Hematopoietic multipotent progenitor cell treated with erythropoietin and hydrocortisone succinate and interleukin-3 and kit ligand, for 8 days (in vitro differentiated cells): ENCODE results near the gene ATXN1.
A peak's percentile ranks its signal among the peaks of the same experiment; 100 is the strongest.
"Not testable (repeated sequence)": the region's sequence is repeated elsewhere in the genome, so short reads cannot be mapped to it uniquely, and the experiment has no call there.

Experiments
- DNase-seq: peaks from one replicate; pipeline ENCODE4 v3.0.0-alpha.2; 2015

The ATXN1 gene

DNA sequence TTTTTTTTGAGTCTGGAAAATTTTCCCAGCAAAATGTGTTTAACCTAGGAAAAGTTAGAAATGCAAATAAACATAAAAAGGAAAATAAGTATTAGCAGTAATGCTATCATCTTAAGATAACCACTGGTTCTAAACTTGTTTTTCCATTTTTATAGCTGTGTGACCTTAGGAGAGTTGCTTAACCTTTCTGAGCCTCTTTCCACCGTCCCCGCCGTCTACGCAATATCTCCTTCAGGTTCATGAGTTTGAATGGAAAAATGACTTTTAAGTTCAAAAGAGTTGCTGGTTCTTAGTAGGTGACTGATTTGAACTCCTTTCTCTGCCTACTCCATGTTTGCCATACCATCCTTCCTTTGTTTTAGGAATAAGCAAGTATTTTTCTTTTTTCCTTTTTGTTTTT, 478.9 kb downstream of the ATXN1 start:
- no peak for DNase-seq

DNA sequence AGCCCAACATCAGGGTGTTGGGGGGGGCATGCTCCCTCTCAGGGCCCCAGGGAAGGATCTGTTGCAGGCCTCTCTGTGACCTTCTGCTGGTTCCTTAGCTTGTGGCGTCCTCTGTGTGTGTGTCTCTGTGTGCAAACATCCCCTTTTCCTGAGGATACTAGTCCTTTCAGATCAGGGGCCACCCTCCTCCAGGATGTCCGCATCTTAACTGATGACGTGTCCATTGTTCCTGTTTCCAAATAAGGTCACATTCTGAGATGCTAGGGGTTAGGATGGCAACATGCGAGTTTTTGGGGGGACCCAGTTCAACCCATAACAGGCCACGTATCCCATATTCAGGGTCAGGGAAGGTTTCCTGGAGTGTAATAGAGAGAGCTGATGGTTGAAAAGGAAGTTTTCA, 482.0 kb downstream of the ATXN1 start:
- DNase-seq: no peak

- DNase-seq: no peak
Measured at GRCh38 chr6:16278750-16279149, 482.5 kb downstream of the ATXN1 start.

- DNase-seq: no peak
Measured at GRCh38 chr6:16278048-16278724, 483.1 kb downstream of the ATXN1 start.

- DNase-seq: peak; percentile 86
Measured at GRCh38 chr6:16277101-16277981, 483.9 kb downstream of the ATXN1 start.

DNA sequence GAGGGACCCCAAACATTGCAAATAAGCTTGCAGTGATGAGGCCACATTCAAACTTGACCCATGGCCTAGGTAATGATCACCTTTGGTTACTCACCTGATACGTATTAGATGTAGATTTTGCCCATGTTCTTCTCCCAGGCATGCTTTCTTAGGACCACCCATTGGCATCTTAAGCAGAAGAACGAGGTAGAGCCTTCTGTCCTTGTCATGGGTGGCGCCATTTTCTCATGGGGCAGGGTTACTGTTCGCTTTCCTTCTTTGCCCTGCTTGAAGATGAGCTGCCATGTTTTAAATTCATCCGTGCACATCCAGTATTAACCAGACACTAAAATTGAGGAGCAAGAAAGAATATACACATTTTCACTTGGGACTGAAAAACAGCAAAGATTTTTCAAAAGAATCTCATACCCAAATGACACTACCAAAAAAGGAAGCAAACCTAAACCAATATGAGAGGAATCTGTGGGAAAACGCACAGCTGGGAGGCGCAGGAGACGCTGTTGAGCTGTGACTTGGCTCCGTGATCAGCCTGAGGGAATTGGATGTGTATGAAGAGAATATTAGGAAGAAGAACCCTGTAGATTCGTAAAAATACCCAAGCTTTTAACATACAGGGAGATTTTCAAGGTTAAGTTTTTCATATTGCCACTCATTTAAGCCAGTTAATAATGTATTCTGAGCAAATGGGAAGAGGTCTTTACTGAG, 486.2 kb downstream of the ATXN1 start:
- DNase-seq: no peak

DNA sequence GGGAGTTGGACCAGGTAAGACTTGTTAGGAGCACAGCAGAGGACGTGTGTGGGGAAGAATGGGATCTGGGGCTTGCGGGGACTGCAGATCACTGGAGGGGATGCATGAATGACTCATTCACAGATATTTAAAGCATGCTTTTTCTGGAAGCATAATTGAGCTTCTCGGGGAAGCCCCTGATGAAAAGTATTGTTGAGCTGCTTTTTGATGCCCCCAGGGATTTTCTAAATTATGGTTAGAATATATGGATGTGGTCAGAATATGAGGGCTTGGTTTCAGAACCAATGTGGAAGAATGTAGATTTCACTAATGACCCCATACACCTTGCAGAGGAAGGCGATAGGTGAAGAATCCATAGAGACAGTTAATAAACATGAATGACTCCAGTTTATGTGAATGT, 486.8 kb downstream of the ATXN1 start:
- no peak for DNase-seq

GRCh38 chr6:16273256-16273655, 488.0 kb downstream of the ATXN1 start:
- DNase-seq: peak; percentile 21

DNA sequence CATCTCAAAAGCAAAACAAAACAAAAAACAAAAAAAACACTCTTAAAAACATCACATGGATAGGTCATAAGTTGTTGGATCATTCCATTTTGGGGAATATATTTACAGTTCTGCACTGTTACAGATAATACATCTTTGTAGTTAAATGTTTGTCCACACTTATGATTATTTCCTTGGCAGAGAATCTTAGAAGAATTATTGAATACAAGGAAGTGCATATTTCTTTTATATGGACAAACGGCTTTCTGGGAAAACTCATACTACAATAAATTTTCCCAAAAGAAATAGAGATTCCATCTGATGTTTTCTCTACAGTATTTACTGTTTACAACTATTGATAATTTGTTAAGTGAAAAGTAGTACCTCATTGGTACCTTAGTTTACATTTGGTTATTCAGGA, 489.1 kb downstream of the ATXN1 start:
- no peak for DNase-seq

DNA sequence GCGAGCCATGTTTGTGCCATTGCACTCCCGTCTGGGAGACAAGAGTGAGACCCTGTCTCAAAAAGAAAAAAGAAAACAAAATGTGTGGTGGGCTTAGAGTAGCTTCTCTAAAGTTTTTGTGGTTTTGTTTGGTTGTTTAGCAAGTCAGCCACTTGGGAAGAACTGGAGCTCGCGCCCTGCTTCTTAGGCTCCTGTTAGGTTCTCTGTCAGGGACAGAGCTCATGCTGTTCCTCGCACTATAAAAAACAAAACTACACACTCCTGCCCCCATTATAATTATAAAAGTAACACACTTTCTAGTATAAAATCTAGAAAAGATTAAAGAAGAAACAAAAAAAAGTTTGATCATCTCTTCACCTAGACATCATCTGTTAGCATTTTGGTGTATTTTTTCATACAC, 489.8 kb downstream of the ATXN1 start:
- DNase-seq: no peak

DNA sequence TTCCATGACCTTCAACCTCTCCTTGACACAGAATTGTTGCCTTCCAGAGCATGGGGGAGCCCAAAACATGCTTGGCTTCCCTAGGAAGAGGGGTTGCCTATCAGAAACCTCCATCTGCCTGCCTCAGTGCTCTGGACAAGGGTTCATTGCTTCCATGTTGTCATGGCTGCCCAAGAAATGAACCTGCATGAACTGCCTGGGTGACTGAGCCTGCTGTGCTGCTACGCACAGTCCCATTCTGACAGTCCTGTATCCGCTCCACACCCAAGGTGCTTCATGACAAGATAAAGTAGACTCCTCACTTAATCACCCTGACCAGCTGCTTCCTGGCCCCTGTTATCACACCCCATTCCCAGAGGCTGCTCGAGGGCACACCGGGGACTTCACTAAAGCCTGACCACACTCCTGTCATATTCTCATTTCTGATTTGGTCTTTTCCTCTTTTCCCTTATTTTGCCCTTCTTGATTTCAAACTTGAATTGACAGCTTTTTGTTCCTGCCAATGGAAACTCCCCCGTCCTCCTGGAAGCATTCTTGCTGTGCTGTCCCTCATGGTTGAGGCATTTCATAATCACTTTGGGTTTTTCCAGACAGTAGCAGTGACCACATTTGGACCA, 491.0 kb downstream of the ATXN1 start:
- DNase-seq: peak; percentile 98

- DNase-seq: not testable (repeated sequence)
Measured at GRCh38 chr6:16269442-16270070, 491.7 kb downstream of the ATXN1 start.

DNA sequence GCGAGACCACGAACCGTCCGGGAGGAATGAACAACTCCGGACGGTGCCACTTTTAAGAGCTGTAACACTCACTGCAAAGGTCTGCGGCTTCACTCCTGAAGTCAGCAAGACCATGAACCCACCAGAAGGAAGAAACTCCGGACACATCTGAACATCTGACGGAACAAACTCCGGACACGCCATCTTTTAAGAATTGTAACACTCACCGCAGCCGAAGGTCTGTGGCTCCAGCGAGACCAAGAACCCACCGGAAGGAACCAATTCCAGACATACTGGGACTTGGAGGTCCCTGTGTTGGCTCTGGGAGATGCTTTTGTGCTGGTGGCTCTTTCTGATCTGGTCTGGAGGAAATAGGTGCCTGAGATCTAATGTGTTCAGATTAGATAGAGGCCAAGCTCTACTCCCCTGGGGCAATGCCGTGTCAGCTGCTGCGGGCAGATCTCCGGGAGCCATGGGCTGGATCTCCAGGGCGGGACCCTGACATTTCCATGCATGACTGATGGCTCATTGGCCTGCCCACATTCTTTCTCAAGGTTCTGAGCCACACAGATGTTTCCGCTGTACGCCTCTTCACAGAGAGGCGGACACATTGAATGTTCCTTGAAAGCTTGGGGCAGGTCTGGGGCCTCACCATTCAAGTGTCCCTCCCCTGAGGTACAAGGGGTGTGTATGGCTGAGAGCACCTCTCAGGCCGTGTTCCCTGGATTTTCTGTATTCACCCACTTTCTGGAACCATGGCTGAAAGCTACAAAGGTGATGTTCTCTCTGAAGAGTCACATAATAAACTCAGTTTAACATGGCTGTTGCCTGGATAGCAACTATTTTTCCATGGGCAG, 493.6 kb downstream of the ATXN1 start:
- peak; percentile 91 for DNase-seq

GRCh38 chr6:16265351-16266341, 495.6 kb downstream of the ATXN1 start:
- no peak for DNase-seq

GRCh38 chr6:16264785-16265184, 496.5 kb downstream of the ATXN1 start:
- DNase-seq: no peak

DNA sequence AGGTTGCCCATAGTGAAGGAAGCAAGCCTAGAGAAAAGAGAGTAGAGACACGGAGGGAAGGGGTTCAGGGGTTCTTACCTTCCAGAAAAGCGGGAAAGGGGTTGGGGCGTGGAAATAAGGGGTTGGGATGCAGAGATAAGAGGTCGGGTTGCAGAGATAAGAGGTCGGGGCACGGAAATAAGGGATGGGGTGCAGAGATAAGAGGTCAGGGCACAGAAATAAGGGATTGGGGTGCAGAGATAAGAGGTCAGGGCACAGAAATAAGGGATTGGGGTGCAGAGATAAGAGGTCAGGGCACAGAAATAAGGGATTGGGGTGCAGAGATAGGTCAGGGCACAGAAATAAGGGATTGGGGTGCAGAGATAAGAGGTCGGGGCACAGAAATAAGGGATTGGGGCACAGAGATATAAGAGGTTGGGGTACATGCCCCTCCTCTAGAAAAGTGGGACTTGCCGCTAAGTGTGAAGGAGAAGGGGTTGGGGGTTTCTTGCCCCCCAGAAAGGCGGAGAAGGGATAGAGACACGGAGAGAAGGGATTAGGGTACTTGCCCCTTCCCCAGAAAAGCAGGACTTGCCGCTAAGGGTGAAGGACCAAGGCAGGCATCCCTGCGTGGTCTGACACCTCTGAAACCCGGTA, 497.7 kb downstream of the ATXN1 start:
- DNase-seq: not testable (repeated sequence)

- not testable (repeated sequence) for DNase-seq
Measured at GRCh38 chr6:16262773-16263172, 498.5 kb downstream of the ATXN1 start.

DNA sequence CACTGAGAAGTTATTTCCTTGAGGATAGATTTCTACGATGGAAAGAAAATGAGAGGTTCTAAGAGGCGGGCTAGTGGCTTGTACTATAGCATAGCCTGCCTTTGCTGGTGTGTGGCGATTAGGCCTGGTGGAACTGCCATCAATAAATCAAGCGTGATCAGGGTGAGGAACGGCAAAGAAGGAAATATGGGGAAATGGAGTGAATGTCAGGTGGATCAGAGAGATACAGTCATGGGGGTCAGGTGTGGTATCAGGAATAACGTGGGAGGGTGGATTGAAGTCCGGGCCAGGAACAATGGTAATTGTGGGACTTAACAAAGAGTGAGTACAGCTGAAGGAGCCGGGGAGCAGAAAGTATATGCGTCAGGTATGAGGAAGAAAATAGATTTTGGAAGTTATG, 500.7 kb downstream of the ATXN1 start:
- DNase-seq: not testable (repeated sequence)

- DNase-seq: not testable (repeated sequence)
Measured at GRCh38 chr6:16259604-16260003, 501.7 kb downstream of the ATXN1 start.

- DNase-seq: no peak
Measured at GRCh38 chr6:16258709-16259075, 502.6 kb downstream of the ATXN1 start.
